GM12864 (cell line): Measurements from ENCODE around the gene PYROXD2.

ENCODE experiments used
- DNase-seq: peaks from one replicate; pipeline ENCODE4 v3.0.0-alpha.2; 2011; ENCODE audit warnings: low read depth
- H3K4me3 ChIP-seq: 2 replicates; pipeline ENCODE4 v1.5.1; 2011; ENCODE audit warnings: mild to moderate bottlenecking, low read depth, low read length, control low read depth
- CTCF ChIP-seq: IDR thresholded peaks from 2 replicates; pipeline ENCODE4 v1.5.1; 2011; ENCODE audit warnings: low read depth, mild to moderate bottlenecking, moderate library complexity, low read length, control low read depth, inconsistent platforms; ENCODE audit errors: missing control alignments

The PYROXD2 gene

DNA sequence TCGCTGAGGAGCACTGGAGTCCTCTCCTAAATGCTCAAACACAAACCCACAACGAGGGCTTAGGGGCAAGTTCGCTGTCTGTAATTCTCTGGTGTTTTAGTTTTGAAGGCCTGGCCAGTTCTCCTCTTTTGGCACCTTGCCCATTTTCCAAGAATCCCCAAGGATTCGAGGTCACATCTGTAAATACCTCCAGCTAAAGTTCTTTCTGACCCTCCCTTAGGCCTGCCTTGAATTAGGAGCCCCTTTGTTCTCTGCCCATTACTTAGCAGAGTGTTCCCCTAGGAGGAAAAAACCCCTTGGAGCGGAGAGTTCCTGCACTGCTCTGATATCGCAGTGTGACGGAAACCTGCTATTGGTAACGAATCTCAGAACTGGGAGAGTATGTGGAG lies 743 bp upstream of the PYROXD2 start:
- no peak overlapping the region for H3K4me3 ChIP-seq
- TF ChIP-seq CTCF, result no peak
- no peak for DNase-seq

DNA sequence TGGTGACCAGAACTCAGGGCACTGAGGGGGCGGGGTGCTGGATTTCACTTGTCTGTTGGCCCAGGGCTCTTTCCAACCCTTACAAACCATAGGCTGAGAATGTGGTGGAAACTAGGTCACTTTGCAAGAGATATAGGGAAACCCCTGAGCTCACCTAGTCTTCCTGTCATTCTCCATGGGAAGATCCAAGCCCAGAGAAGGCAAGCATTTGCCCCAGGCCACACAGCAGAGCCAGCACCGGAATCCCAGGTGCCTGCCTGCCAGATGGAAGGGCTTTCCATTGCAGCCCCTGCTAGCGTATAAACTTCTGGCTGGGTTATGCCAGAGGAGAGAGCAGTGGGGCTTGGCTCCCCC lies 427 bp downstream of the PYROXD2 start:
- no peak for DNase-seq
- TF ChIP-seq CTCF, result no peak
- no peak overlapping the region for H3K4me3 ChIP-seq

DNA sequence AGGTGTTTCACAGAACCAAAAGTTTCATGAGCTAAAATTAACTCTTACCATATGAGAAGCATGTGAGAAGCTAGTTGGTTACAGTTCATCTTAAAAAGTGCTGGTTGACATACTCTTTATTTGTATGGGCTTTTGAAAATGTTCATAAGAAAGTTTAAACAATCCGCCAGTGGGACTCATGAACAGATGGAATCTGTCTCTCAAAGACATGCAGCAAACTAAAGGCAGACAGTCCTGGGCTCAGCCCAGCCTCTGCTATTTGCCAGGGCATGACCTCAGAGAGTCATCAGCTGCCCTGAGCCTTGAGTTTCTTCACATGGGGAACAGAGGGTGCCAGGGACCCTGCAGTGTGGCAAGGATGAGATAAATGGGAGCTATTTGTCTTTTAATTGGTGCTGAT lies 3.2 kb downstream of the PYROXD2 start:
- no peak overlapping the region for H3K4me3 ChIP-seq
- no peak for DNase-seq
- no peak for TF ChIP-seq CTCF

- no peak for DNase-seq
- no peak overlapping the region for H3K4me3 ChIP-seq
- TF ChIP-seq CTCF, result no peak
These were observed 3.8 kb downstream of the PYROXD2 start for GRCh38 chr10:98411166-98411565.

DNA sequence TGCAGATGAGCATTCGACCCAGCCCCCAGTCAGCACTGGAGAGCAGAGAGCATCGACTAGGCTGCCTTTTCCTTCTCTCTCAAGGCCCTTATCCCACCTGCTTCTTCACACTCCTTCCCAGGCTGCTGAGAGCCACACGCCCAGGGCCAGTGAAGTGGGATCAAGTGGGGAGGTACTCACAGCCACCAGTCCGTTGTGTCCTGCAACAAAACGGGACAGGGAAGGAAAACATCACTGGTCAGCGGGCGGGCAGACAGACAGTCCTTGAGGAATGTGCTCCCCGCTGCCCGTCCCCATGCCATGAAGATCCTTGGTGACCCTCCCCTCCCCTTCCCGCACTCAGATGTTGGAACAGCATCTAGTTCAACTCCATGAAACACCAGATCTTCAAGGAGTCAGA lies 4.2 kb downstream of the PYROXD2 start:
- TF ChIP-seq CTCF, result no peak
- no peak for DNase-seq
- H3K4me3 ChIP-seq, result no peak overlapping the region

- no peak for DNase-seq
- TF ChIP-seq CTCF, result no peak
- H3K4me3 ChIP-seq, result no peak overlapping the region
These were observed 4.7 kb downstream of the PYROXD2 start for GRCh38 chr10:98410135-98410743.

- DNase-seq, result no peak
- no peak overlapping the region for H3K4me3 ChIP-seq
- TF ChIP-seq CTCF, result no peak
These were observed 6.2 kb downstream of the PYROXD2 start for GRCh38 chr10:98408799-98409198.
